Upper lobe of left lung (tissue), 4 donors: ENCODE data around the gene NAT8L.

Experiments used
- POLR2A ChIP-seq, 4 donors: fragments of 450-650 bp; IDR thresholded peaks; one replicate each; pipeline ENCODE4 v1.5.1; 2016 to 2017; ENCODE audit warnings: antibody characterized with exemption in 4 of 4, mild to moderate bottlenecking in 2 of 4
- POLR2AphosphoS5 ChIP-seq, 2 donors: sonication (generic); formaldehyde crosslinking; IDR thresholded peaks; one replicate each; pipeline ENCODE4 v1.5.1; 2017; ENCODE audit warnings: antibody characterized with exemption in 2 of 2
- TF ChIP-seq, protein P1 (sequence below), 6 experiments: fragments of 450-650 bp in 4 of 6; fragments of 200-600 bp in 2 of 6; sonication (generic) in 2 of 6; IDR thresholded peaks; one replicate each; pipeline ENCODE4 v1.5.1; 2016 to 2019; ENCODE audit warnings: antibody characterized with exemption in 6 of 6

DNA sequence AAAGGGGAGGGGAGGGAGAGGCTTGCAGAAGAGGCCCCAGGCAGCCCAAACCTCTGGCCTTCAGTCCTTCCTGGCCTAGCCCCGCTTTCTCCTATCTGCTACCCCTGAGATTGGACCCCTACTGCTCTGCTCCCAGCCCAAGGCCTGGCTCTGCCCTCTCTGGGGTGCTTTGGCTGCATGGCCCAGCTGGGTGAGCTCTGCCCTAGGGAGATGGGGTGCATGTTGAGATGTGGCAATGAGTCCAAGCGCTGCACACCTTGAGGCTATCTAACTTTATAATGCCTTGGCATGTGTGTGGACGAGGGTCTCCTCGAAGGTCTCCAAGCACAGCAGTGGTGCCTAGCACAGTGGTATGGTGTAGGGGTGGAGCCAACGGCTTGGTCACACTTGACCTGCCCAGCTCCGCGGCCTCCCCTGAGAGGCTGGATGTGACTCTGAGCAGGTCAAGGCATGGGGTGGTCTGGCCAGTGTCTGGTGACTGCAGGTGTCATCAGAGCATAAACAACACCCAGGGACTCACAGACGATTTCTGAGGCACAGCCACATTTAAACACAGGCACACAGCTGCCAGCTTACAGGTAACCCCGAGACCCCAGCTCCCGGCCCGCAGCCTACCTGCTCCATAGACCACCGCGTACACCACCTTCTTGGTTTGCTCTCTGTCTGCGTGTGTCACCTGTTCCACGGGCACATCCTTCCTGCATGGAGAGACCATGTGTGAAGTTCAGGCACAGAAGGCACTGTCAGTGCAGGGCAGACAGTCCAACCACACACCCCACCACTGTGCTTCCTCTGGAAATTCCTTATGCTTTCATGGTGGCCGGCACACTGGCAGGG is 36.3 kb downstream of the NAT8L start:
- TF ChIP-seq POLR2A (IDR thresholded peaks at IDR 0.05) = no peak
- TF ChIP-seq, protein P1, sequence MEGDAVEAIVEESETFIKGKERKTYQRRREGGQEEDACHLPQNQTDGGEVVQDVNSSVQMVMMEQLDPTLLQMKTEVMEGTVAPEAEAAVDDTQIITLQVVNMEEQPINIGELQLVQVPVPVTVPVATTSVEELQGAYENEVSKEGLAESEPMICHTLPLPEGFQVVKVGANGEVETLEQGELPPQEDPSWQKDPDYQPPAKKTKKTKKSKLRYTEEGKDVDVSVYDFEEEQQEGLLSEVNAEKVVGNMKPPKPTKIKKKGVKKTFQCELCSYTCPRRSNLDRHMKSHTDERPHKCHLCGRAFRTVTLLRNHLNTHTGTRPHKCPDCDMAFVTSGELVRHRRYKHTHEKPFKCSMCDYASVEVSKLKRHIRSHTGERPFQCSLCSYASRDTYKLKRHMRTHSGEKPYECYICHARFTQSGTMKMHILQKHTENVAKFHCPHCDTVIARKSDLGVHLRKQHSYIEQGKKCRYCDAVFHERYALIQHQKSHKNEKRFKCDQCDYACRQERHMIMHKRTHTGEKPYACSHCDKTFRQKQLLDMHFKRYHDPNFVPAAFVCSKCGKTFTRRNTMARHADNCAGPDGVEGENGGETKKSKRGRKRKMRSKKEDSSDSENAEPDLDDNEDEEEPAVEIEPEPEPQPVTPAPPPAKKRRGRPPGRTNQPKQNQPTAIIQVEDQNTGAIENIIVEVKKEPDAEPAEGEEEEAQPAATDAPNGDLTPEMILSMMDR (IDR thresholded peaks at IDR 0.05) = no peak
- no peak for TF ChIP-seq POLR2AphosphoS5 (IDR thresholded peaks at IDR 0.05)
